ENCODE results near the gene NINJ2.

- no peak for TF ChIP-seq POLR2A (IDR thresholded peaks at IDR 0.05)
- TF ChIP-seq CTCF (IDR thresholded peaks at IDR 0.05): no peak
- no peak for TF ChIP-seq EP300 (IDR thresholded peaks at IDR 0.05)
These were observed 37.2 kb downstream of the NINJ2 start for GRCh38 chr12:625998-626397.

All from ovary (tissue), 3 donors.